ENCODE results near the gene STX1A.
"Not testable (repeated sequence)": the region's sequence is repeated elsewhere in the genome, so short reads cannot be mapped to it uniquely, and the experiment has no call there.

STX1A gene

DNA sequence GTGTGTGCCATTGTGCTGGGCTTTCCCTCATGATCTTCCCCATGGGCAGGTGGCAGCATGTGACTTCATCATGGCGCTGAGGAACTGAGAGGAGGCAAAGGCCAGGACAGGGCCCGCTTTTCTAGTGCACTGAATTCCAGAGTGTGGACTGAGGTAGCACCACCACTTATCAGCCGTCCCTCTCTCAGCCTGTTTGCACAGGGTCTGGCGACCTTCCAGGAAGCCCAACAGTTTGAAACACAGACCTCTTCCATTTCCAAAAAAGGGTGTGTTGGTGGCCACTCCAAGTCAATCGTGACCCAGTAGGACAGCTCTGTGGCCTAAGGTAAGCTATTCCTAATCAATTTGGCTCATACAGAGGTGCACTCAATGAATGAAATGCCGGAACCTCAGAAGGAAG is 40.6 kb downstream of the STX1A start:
- no peak overlapping the region for H3K4me3 ChIP-seq (ENCODE audit: control insufficient read depth, low read depth, low read length)
- TF ChIP-seq CTCF (conservative IDR thresholded peaks at IDR 0.05; ENCODE audit: control insufficient read depth, insufficient read depth, low read depth, low read length), result no peak
- DNase-seq (ENCODE audit: low read depth), result no peak

- DNase-seq (ENCODE audit: low read depth); H3K4me3 ChIP-seq (ENCODE audit: control insufficient read depth, low read depth, low read length): not testable (repeated sequence)
Observed at GRCh38 chr7:73676062-73676461, 43.4 kb downstream of the STX1A start.

GRCh38 chr7:73674468-73675124 is 44.9 kb downstream of the STX1A start:
- DNase-seq (ENCODE audit: low read depth), result no peak
- no peak overlapping the region for H3K4me3 ChIP-seq (ENCODE audit: control insufficient read depth, low read depth, low read length)
- TF ChIP-seq CTCF (conservative IDR thresholded peaks at IDR 0.05; ENCODE audit: control insufficient read depth, insufficient read depth, low read depth, low read length), result no peak

DNA sequence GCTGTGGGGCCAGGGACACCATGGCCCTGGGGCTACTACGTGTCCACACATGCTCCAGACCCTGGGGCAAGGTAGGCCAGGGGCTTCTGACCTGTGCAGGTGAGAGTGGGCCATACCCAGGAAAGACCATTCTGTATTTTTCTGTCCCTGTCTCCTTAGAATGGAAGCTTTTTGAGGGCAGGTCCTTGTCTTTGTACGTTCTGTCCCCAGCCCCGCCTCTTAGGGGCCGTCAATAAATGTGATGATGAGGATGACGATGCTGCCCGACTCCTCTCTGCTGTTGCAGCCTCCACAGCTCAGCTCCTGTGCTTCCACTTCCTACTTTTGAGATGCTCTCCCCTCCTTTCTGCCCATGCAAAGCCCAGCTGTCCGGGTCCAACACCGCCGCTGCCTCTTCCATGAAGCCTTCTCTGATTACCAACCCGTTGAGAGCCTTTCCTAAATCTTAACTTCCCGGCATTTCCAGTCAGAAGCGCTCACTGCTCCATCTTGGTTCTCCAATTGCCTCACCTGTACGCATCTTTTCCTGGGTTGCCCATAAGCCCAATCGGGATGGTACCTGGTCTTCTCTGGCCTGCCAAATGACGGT is 47.5 kb downstream of the STX1A start:
- no peak for TF ChIP-seq CTCF (conservative IDR thresholded peaks at IDR 0.05; ENCODE audit: control insufficient read depth, insufficient read depth, low read depth, low read length)
- DNase-seq (ENCODE audit: low read depth), result no peak
- no peak overlapping the region for H3K4me3 ChIP-seq (ENCODE audit: control insufficient read depth, low read depth, low read length)

GRCh38 chr7:73671322-73671661 is 48.2 kb downstream of the STX1A start:
- DNase-seq (ENCODE audit: low read depth), result no peak
- no peak for TF ChIP-seq CTCF (conservative IDR thresholded peaks at IDR 0.05; ENCODE audit: control insufficient read depth, insufficient read depth, low read depth, low read length)
- H3K4me3 ChIP-seq (ENCODE audit: control insufficient read depth, low read depth, low read length), result no peak overlapping the region

DNA sequence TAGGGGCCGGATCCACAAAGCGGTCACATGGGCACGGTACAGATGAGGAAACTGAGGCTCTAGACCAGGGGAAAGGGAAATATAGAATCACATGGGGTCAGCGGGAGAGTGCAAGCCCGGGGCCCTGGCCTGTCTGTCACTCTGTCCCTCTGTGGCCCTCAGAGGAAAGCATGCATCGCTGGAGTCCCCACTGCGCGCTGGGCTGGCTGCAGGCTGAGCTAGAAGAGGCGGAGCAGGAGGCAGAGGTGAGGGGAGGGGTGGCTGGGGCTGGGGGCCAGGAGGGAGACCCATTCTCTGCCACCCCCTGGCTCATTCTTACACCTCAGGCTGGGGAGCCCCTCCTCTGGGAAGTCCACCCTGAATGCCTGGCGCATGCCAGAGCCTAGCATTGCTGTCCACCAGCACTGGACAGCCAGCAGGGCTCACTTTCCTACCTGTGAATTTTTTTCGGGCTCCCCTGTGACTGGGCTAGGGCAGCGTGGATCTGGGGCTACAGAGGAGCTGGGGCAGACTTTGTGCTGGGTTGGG is 49.5 kb downstream of the STX1A start:
- no peak for DNase-seq (ENCODE audit: low read depth)
- no peak overlapping the region for H3K4me3 ChIP-seq (ENCODE audit: control insufficient read depth, low read depth, low read length)
- no peak for TF ChIP-seq CTCF (conservative IDR thresholded peaks at IDR 0.05; ENCODE audit: control insufficient read depth, insufficient read depth, low read depth, low read length)

GRCh38 chr7:73669288-73669701 is 50.2 kb downstream of the STX1A start:
- no peak for TF ChIP-seq CTCF (conservative IDR thresholded peaks at IDR 0.05; ENCODE audit: control insufficient read depth, insufficient read depth, low read depth, low read length)
- DNase-seq (ENCODE audit: low read depth), result no peak
- H3K4me3 ChIP-seq (ENCODE audit: control insufficient read depth, low read depth, low read length), result no peak overlapping the region

Measured in fibroblast of mammary gland (primary cell).